CD4-positive, alpha-beta T cell treated with Interleukin-15 for 1 hour (primary cell): ENCODE measurements around the gene RBP2.
"Not testable (repeated sequence)": the region's sequence is repeated elsewhere in the genome, so short reads cannot be mapped to it uniquely, and the experiment has no call there.

Experiments used
- DNase-seq: peaks from one replicate; pipeline ENCODE4 v3.0.0-alpha.2; 2020

The RBP2 gene

GRCh38 chr3:139440639-139441556, 35.4 kb downstream of the RBP2 start:
- DNase-seq = no peak

- no peak for DNase-seq
Measured at GRCh38 chr3:139439278-139439677, 37.0 kb downstream of the RBP2 start.

- DNase-seq = no peak
Measured at GRCh38 chr3:139434764-139435307, 41.5 kb downstream of the RBP2 start.

- DNase-seq = no peak
Measured at GRCh38 chr3:139434228-139434627, 42.1 kb downstream of the RBP2 start.

DNA sequence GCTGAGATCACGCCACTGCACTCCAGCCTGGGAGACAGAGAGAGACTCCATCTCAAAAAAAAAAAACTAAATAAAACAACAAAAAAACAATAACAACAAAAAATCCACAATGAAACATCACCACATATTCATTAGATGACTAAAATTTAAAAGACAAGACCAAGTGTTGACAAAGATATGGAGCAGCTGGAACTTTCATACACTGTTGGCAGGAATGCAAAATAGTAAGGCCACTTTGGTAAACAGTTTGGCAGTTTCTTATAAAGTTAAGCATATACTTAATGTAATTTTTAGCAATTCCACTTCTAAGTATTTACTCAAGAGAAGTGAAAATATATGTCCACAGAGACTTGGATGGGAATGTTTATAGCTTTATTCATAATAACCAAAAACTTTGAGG, 43.2 kb downstream of the RBP2 start:
- no peak for DNase-seq

DNA sequence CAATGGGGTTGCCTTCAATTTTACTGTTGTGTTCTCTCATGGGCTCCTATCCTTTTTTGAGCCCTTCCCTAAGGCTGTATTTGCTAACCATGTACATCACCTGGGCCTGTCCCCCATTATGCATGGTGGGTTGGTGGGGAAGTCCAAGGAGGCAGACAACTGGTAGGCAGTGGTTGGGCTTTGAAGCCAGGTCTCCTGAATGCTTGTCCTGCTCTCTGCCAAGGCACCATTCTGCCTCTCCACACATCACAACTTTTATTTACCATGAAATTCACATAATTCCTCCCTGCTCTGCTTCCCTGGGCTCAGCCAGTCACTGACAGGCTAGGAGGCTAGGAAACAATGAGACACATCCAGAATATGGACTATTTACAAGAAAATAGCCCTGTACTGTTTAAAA, 45.8 kb downstream of the RBP2 start:
- DNase-seq = no peak

DNA sequence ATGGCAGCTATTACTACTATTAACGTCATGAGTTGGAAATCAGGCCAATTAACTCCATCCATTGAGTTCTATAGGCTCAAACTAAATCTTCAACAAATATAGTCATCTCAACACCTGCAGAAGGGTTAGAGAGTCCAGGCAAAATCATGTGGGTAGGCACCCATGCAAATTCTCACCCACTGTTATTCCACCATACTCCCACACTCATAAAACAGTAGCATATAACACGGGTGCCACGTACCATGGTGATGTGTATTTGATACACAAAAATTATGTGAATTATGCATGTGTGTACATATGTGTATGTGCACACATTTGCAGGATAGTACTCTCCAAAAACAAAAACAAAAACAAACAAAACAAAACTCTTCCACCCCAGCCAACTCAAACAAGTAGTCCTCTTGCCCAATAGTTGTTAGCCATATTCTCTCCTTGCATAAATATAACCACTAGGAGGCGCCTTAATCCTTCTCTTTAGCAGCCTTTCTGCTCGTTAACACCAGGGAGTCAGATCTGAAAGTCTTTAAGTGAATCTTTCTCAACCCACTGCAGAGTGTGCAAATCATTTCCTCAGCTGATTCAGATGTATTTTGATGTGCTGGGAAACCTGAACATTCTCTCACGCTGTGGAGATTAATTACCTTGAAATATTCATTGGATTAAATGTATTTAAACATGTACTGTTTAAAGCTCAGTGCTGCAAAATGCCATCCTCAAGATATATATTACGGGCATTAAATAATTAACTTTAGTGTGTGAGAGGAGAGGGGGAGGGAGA, 48.8 kb downstream of the RBP2 start:
- DNase-seq = no peak

DNA sequence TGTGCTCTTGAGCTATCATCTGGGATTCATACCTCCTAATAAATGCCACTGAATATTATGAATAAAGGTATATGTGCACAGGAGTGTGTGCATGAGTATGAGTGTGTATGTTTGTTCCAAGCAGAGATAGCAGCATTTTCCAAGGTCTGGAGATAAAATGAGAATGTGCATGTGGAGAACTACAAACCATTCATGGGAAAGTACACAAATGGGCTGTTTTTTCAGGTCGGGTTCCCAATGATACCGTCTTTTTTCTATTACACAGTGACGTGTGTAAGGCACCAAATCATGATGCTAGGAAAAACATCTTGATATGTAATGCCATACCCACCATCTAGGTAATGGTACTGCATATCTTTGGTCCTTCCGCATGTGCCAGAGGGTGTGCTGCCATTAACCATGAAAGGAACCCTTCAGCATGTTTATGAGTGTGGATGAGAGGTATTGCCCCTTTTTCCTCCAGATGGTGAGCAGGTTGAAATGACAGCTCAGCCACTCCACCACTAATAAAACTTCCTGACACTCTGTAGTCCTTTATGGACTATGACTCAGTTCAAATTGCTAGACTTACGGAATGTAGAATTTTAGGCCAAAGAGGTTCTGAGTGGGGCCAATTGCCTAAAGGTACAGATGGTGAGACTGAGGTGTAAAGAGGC, 50.4 kb downstream of the RBP2 start:
- no peak for DNase-seq

DNA sequence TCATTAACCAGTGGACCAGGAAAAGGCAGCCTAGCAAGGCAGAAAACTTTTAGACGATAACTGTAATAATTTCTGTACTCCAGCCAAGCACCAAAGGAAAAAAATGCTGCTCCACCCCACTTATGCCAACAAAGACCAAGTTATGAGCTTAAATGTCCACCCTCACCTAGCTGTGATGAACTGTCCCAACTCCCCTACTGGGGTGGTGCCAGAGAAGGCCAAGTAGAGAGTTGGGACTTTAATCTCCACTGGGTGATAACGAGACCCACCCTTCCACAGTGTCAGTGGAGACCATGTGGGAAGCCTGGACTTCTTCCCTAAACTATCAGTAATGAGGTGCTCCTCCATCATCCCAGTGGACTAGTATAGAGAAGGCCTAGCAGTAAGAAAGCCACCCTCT, 53.1 kb downstream of the RBP2 start:
- DNase-seq = no peak

DNA sequence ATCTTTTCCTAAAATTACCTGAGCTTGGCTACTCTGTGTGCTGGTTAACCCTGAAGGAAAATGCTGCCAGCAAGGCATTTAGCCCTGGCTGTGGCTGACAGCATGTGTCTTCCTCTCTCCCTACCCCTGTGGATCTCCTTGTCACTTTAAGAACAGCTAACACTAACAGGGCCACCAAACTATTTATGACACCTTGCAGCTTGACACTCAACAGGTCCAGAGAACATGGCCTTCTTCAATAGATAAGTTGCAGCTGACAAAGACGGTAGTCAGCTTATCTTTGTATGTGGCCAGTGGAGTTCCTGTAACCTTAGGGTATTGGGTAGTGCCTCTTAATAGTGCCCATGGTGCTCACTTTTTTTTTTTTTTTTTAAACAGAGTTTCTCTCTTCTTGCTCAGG, 54.9 kb downstream of the RBP2 start:
- no peak for DNase-seq

GRCh38 chr3:139421040-139421439, 55.3 kb downstream of the RBP2 start:
- no peak for DNase-seq

- no peak for DNase-seq
Measured at GRCh38 chr3:139418144-139418543, 58.2 kb downstream of the RBP2 start.

GRCh38 chr3:139416275-139416674, 60.0 kb downstream of the RBP2 start:
- no peak for DNase-seq

- DNase-seq = no peak
Measured at GRCh38 chr3:139414608-139415224, 61.6 kb downstream of the RBP2 start.

GRCh38 chr3:139412891-139413290, 63.4 kb downstream of the RBP2 start:
- DNase-seq = not testable (repeated sequence)
